Cardiac septum (tissue), 1 donor: Measurements from ENCODE around the gene GRM1. TPM values are rescaled to one million over a fixed set of nuclear protein-coding genes. Genes with fewer than 3 reads are reported as not detected.

ENCODE experiments used
- DNase-seq: peaks from one replicate; pipeline ENCODE4 v3.0.0-alpha.2; 2020; ENCODE audit warnings: low spot score
- intact Hi-C: fragments of 100-400 bp; cut with DNase I; formaldehyde crosslinking; loops from one replicate; pipeline ENCODE4 v1.14.0; 2022
- total RNA-seq: library from RNA; stranded (reverse); fragmentation: NEBNext Ultra II Directional; extraction: Animal tissue kit (Norgen Biotek cat#: 25700); gene quantifications from one replicate; pipeline ENCODE4 v1.2.1, GENCODE V29; 2021
- donor health status: DM: no; HTN: no; CAD: no.

Gene GRM1
- total RNA-seq, 1 donor from 2014 or later, result 8.5 TPM

- intact Hi-C loops, result no loop called here
- no peak for DNase-seq
Measured at GRCh38 chr6:146301764-146302163, 272.9 kb downstream of the GRM1 start.

DNA sequence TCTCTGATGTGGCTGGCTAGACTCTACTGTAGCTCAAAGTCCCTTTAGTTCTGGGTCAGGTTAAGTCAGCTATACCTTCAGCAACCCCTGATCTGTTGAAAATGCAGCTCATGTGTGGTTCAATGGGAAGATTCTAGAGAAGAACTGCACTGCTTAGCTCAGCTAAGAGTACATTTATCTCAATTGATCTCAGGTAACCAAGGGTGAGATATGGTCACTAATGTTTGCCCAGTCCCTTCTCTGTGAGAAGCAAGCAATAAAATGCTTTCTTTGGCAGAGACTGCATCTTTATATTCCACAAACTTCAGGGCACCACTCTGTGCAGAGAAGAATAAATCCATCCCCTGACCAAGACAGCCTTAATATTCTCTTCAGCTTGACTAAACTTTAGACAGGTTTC is 274.1 kb downstream of the GRM1 start:
- intact Hi-C loops, result no loop called here
- DNase-seq, result no peak

- intact Hi-C loops, result no loop called here
- DNase-seq, result no peak
Measured at GRCh38 chr6:146304181-146304580, 275.3 kb downstream of the GRM1 start.

- intact Hi-C loops, result no loop called here
Measured at GRCh38 chr6:146305092-146305491, 276.2 kb downstream of the GRM1 start.

GRCh38 chr6:146305951-146306350 is 277.1 kb downstream of the GRM1 start:
- intact Hi-C loops, result no loop called here
- no peak for DNase-seq

More at GRCh38 chr6:146305092-146305491, 276.2 kb downstream of the GRM1 start:
- no peak for DNase-seq

GRCh38 chr6:146310628-146311027 is 281.8 kb downstream of the GRM1 start:
- no peak for DNase-seq
- intact Hi-C loops, result no loop called here

DNA sequence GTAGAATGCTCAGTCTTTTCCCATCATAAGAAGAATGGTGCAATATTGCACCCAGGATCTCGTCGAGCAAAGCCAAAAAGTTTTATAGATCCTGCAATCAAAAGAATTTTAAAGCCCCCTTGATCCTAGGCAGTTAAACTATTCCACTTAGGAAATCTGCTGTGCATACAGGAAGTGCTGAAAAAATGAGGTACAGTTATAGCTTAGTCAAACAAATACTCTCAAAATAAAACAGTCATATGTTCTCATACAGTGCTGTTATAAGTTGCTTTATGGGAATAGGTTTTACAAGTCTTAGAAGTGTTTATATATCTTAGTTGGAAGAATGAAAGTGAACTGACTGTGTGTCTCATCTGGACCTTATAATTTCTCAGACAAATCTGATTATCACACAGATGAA is 282.2 kb downstream of the GRM1 start:
- intact Hi-C loops, result no loop called here
- DNase-seq, result no peak

GRCh38 chr6:146312608-146313007 is 283.7 kb downstream of the GRM1 start:
- intact Hi-C loops, result no loop called here
- DNase-seq, result no peak

DNA sequence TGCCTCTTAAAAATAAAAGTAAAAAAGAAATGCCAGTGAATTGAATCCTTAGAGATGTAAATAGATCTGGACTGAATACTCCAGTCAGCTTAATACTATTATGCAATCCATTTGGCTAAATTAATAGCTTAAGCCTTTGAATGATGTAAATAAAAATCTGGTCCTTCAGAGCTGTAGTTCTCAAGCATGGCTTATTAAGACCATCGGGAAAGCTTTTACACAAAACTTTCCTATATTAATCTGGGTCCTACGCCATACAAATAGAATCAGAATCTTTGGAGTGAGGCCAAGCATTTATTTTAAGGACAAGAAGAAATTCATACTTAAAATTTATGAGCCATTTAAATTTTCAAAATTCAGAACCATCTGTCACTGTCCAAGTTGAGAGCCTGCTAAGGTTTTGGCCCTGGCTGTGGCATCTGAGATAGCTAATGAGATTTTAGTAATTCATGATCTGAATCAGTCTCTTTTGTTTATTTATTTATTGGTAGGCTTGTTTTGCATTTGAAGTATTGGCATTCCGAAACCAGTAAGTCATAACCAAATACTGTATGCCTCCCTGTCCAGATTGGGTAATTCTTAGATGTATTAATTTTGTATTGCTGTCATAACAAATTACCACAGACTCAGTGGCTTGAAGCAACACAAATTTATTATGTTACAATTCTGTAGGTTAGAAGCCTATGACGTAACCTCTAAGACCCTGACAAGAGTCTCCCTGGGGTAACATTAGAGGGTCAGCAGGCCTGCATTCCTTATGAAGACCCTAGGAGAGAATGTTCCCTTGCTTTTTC is 286.7 kb downstream of the GRM1 start:
- DNase-seq, result no peak
- intact Hi-C loops, result no loop called here

- intact Hi-C loops, result no loop called here
- no peak for DNase-seq
Measured at GRCh38 chr6:146316175-146316495, 287.3 kb downstream of the GRM1 start.

GRCh38 chr6:146331013-146331412 is 302.2 kb downstream of the GRM1 start:
- no peak for DNase-seq

GRCh38 chr6:146335336-146335735 is 306.5 kb downstream of the GRM1 start:
- intact Hi-C loops, result no loop called here
- no peak for DNase-seq

More at GRCh38 chr6:146331013-146331412, 302.2 kb downstream of the GRM1 start:
- intact Hi-C loops, result no loop called here

- intact Hi-C loops, result no loop called here
- no peak for DNase-seq
Measured at GRCh38 chr6:146336191-146336590, 307.3 kb downstream of the GRM1 start.

- intact Hi-C loops, result no loop called here
- no peak for DNase-seq
Measured at GRCh38 chr6:146337376-146337775, 308.5 kb downstream of the GRM1 start.

GRCh38 chr6:146339716-146340115 is 310.9 kb downstream of the GRM1 start:
- DNase-seq, result no peak
- intact Hi-C loops, result no loop called here

DNA sequence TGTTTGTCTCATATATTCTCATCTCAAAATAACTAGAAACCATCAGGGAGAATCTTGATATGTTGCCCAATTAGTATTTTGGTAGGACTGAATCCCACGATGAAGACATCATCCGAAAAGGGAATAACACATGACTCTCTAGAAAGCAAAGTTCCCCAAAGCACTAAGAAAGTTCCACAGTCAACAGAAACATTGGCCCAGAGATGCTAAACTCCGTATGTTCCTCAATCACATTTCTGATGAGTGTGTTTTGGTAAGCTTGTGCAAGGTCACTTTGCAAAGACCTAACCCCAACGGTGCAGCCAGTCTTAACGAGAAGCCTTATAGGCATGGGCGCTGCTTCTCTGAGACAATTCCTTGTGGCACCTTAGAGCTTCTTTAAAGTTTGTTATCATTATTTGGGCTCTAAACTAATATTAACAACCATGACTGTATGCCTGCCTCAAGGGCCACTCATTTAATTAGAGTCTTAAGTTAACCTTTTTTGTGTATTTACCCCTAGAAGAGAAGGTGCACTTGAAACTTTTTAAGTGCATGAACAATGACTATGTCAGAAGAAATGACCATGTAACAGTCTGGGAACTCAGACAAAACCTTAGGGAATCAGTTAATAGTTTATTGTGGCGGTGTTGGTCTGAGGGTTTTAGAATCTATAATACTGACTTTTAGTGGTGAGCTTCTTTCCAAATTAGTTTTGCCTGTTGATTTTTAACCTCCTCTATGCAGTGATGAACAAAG is 312.8 kb downstream of the GRM1 start:
- intact Hi-C loops, result no loop called here
- DNase-seq, result no peak

- no peak for DNase-seq
- intact Hi-C loops, result loop anchor here (5.0 kb wide), 1 partner anchor 73 kb away; no protein-coding TSS in a partner anchor
Measured at GRCh38 chr6:146345598-146345997, 316.7 kb downstream of the GRM1 start.

GRCh38 chr6:146347090-146347489 is 318.2 kb downstream of the GRM1 start:
- intact Hi-C loops, result loop anchor here (5.0 kb wide), 1 partner anchor 75 kb away; no protein-coding TSS in a partner anchor
- DNase-seq, result no peak

GRCh38 chr6:146347690-146348089 is 318.8 kb downstream of the GRM1 start:
- intact Hi-C loops, result loop anchor here (5.0 kb wide), 1 partner anchor 75 kb away; no protein-coding TSS in a partner anchor

DNA sequence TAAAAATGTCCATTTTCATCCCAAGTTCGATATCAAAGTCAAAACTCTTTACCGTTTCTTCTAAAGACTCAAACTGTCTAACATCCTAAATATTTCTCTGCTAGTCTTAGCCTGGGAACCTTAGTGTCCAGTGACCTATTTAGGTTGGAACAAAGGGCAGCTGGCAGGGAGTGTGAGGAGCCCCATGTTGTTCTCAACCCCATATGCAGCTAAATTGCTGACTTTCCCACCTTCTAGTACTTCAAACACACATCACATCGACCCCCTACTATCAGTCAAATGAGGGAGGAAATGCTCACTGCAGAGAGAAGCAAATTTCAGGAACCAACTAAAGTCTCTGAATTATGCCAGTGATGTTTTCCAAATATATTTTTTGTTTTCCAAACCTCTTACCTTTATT is 322.2 kb downstream of the GRM1 start:
- intact Hi-C loops, result no loop called here
- no peak for DNase-seq

More at GRCh38 chr6:146347690-146348089, 318.8 kb downstream of the GRM1 start:
- no peak for DNase-seq

GRCh38 chr6:146352163-146352562 is 323.3 kb downstream of the GRM1 start:
- DNase-seq, result no peak
- intact Hi-C loops, result no loop called here
